GM12892 (cell line): ENCODE measurements around the gene ZNF93.
"Not testable (repeated sequence)": the region's sequence is repeated elsewhere in the genome, so short reads cannot be mapped to it uniquely, and the experiment has no call there.

Experiments
- DNase-seq: peaks from one replicate; pipeline ENCODE4 v3.0.0; 2011; ENCODE audit not compliant: insufficient read length
- FAIRE-seq: peaks from 2 replicates; lab custom pipeline; 2011; peaks lifted over from hg19 to GRCh38; lab: Jason Lieb, UNC
- POLR2A ChIP-seq: IDR thresholded peaks from 2 replicates; pipeline ENCODE4 v1.6.1; 2011; ENCODE audit warnings: low read depth, low read length, control low read depth
- POLR2AphosphoS5 ChIP-seq: IDR thresholded peaks from 2 replicates; pipeline ENCODE4 v1.6.1; 2011; ENCODE audit warnings: low read depth, low read length, control low read depth
- TAF1 ChIP-seq: IDR thresholded peaks from 2 replicates; pipeline ENCODE4 v1.6.1; 2011; ENCODE audit warnings: low read depth, mild to moderate bottlenecking, control low read depth, low read length, borderline replicate concordance

ZNF93 gene

DNA sequence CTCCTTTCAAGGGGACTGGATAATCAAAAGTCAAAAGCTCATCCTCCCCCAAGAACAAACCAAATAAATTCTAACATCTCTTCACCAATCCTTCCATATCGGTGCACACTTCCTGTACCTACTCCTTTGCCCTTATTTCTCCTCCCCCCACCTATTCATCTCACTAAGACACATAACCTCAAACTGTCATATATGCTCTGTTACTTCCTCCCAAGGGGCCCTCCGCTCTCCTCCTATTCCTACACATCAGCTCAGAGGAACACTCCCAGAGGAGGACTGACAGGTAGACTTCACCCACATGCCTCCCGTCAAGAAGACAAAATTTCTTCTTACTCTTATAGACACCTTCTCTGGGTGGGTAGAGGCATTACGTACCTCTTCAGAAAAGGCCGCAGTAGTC, 48.1 kb downstream of the ZNF93 start:
- FAIRE-seq (no peak), DNase-seq (no peak)
- TF ChIP-seq TAF1 (no peak), POLR2AphosphoS5 (no peak), POLR2A (no peak)

DNA sequence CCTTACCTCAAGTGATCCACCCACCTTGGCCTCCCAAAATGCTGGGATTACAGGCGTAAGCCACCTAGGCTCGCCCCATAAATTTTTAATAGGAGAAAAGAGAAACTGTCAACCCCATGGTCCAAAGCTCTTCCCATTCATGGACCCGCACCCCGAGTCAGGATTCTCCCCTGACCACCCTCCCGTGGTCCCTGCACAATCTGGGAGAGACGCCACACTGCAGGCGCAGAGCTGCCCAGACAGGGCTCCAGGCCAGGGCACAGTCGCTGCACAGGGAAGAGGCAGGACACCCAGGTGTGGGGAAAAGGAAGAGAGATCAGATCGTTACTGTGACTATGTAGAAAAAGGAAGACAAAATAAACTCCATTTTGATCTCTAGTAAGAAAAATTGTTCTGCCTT, 54.5 kb downstream of the ZNF93 start:
- DNase-seq: no peak
- TF ChIP-seq TAF1: no peak
- no peak for TF ChIP-seq POLR2AphosphoS5
- no peak for TF ChIP-seq POLR2A
- FAIRE-seq: no peak

DNA sequence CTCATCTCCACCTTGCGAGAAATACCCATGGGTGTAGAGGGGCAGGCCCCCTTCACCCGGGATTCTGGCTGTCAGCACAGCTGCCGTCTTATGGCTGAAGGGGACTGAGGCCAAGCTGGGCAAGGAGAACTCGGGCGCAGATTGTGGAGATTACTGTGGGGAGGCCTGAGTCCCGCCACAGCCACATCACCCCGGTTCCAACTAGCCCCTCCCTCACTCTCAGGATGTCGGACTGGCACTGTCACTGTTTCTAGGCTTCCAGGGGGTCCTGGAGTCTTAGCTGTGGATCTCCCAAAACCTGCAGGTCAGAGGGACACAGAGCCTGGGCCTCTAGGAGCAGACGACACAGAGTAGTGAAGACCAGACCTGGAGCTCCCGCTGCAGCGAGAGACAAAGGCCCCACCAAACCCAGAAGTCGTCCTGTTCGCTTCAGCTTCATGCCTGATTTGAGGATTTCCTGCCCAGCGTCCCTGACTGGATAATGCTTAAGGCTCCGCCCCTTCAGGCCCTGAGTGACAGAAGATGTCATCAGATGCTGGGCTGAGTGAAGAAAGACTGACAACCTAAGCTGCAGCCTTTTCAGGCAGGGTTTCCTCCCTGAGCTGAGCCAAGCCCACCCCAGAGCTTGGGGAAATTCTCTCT, 55.8 kb downstream of the ZNF93 start:
- no peak for FAIRE-seq
- TF ChIP-seq POLR2A: no peak
- TF ChIP-seq TAF1: no peak
- no peak for TF ChIP-seq POLR2AphosphoS5
- no peak for DNase-seq

DNA sequence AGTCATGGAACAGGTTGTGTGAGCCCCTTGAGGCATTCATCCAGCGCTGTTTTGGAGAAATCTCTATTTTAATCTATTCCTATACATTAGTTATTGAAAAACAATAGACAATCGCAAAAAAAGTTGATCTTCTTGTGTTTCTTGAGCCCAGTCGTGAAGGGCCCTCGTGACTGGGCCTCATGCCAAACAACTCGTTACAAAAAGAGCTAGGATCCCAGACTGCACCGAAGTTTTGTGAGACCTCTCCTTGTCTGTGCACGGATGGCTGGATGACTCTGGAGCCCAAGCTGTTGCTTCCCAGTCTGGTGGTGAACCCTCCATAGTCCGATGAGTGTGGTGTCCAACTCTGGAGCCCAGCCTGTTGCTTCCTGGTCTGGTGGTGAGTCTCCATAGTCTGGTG, 57.0 kb downstream of the ZNF93 start:
- DNase-seq, FAIRE-seq: not testable (repeated sequence)

DNA sequence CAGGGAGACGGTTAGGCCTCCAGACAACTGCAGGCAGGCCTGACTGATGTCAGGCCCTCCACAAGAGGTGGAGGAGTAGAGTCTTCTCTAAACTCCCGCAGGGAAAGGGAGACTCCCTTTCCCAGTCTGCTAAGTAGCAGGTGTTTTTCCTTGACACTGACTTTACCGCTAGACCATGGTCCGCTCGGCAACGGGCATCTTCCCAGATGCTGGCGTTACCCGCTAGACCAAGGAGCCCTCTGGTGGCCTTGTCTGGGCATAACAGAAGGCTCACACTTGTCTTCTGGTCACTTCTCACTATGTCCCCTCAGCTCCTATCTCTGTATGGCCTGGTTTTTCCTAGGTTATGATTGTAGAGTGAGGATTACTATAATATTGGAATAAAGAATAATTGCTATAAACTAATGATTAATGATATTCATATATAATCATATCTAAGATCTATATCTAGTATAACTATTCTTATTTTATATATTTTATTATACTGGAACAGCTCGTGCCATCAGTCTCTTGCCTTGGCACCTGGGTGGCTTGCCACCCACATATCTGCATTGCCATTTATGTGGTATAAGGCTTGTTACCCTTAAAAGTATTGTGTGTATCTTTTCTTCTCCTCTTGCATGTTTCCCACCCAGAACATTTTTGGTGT, 58.5 kb downstream of the ZNF93 start:
- FAIRE-seq, DNase-seq: not testable (repeated sequence)

DNA sequence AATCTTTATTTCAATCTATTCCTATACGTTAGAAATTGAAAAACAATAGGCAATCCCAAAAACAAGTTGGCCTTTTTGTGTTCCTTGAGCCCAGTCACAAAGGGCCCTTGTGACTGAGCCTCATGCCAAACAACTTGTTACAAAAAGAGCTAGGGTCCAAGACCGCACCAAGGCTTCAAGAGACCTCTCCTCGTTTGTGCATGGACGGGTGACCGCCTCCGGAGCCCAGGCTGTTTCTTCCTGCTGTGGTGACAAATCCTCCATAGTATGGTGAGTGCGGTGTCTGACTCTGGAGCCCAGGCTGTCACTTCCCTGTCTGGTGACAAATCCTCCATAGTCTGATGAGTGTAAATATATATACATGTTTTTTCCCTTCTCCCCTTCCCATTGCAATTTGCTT, 63.7 kb downstream of the ZNF93 start:
- DNase-seq (no peak), FAIRE-seq (no peak)
- no peak for TF ChIP-seq POLR2A
- TF ChIP-seq POLR2AphosphoS5: no peak
- TF ChIP-seq TAF1: no peak

DNA sequence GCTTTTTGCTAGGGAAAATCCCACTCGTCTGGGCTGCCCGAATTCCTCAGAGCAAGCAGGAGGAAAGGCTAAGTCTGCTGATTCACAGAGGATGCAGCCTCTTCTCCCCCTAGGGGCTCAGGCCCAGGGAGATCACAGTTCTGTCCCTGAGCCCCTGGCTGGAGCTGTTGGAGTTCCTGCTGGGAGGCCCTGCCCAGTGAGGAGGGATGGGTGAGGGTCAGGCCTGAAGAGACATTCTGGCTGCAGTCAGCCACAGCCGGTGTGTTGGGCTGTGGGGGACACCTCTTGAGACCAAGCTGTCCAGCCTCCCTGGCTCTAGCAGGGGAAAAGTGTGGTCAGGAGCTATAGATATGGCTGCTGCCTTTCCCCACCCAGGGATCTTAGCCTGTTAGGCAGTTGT, 65.4 kb downstream of the ZNF93 start:
- FAIRE-seq, DNase-seq: not testable (repeated sequence)

DNA sequence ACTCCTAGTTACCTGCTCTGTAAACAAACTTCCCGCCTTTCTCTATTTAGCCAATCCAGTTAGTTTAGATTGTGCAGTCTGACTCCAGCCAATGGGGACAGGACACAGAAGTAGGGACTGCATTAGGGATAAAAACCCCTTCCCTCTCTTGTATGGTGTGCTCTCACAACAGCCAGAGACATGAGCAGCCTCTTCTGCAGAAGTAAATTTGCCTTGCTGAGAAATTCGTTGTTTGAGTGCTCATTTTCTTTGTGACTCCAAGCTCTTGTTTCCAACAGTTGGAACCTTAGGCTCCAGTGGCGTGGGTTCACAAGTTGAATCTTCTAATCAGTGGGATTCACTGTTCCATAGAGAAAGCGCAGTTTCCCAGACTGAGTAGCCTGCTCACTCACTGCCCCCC, 66.1 kb downstream of the ZNF93 start:
- FAIRE-seq (no peak), DNase-seq (no peak)
- TF ChIP-seq POLR2A (no peak), POLR2AphosphoS5 (no peak), TAF1 (no peak)
